GM10248 (cell line): ENCODE data around the gene VPS9D1.
"Not testable (repeated sequence)": the region's sequence is repeated elsewhere in the genome, so short reads cannot be mapped to it uniquely, and the experiment has no call there.

ENCODE experiments used
- CTCF ChIA-PET: fragments of 300-600 bp; sonication (Branson Sonifier 250); formaldehyde crosslinking; extraction: SDS; loops from one replicate; lab custom pipeline; 2021; ENCODE audit warnings: antibody characterized with exemption; lab: Yijun Ruan, JAX
- POLR2A ChIA-PET: fragments of 350-650 bp; sonication (Branson Sonifier 250); formaldehyde crosslinking; extraction: SDS; loops from one replicate; lab custom pipeline; 2020; ENCODE audit warnings: antibody characterized with exemption; lab: Yijun Ruan, JAX
- DNase-seq: peaks from one replicate; pipeline ENCODE4 v3.0.0; 2012; ENCODE audit errors: extremely low spot score
- CTCF ChIP-seq: IDR thresholded peaks from 2 replicates; pipeline ENCODE4 v1.5.1; 2012; ENCODE audit warnings: mild to moderate bottlenecking, low read depth; ENCODE audit errors: extremely low read depth, missing control alignments, control extremely low read depth

Gene VPS9D1

GRCh38 chr16:89672177-89672941 is 48.3 kb downstream of the VPS9D1 start:
- POLR2A ChIA-PET: no interaction called here
- no peak for TF ChIP-seq CTCF
- CTCF ChIA-PET: interaction anchor here (0.9 kb wide), 1 partner anchor 24 kb away, joined by 3 read pairs; no protein-coding TSS in a partner anchor
- no peak for DNase-seq

- CTCF ChIA-PET, POLR2A ChIA-PET: not testable (repeated sequence)
Measured at GRCh38 chr16:89671565-89671964, 49.1 kb downstream of the VPS9D1 start.

DNA sequence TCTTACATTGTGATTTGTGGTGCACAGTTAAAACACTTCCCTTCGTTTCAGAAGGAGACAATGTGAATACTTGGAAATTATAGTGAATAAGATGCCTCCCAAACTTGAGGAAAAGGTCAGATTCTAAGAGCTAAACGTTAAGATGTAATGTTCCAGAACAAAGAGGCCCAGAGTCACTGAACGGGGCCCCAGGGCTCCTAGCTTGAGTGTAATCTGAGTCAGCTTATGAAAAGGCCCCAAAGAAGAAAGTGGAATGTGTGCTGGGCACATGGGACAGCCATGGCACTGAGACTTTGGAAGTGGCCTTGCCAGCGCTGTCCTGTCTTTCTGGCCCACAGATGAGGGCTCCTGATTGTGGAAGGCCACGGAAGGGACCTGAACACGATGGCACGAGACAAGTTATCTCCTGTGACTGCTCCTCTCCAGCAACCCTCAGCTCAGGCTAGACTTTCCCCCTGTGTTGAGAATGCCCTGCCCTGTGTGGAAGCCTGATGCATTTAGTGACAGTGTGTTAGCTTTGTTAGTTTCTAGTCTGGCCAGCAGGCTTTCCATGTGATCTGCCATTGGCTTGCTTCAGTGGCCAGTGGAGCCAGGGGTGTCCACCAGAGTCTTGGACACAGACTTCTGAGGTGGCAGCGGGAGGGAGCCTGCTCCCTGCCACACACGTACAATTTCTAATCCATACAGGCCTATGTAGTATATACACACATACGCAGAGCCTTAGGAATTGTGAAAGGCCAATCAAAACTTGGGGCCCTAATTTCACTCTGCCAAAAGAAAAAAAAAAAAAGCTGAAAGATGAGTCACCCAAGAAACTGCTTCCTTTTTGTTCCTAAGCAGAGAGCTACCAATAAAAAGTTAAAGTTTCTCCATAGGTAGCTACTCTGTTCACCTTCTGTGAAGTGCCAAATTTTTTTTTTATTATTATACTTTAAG is 49.9 kb downstream of the VPS9D1 start:
- ChIA-PET CTCF (interaction anchor here (1.0 to 1.2 kb wide), 4 partner anchors 9 to 30 kb away, joined by 3 to 4 read pairs (median 3); partner anchors contain the start of genes CHMP1A and SPATA33), POLR2A (no interaction called here)
- no peak for DNase-seq
- no peak for TF ChIP-seq CTCF

More at GRCh38 chr16:89671565-89671964, 49.1 kb downstream of the VPS9D1 start:
- DNase-seq: not testable (repeated sequence)

DNA sequence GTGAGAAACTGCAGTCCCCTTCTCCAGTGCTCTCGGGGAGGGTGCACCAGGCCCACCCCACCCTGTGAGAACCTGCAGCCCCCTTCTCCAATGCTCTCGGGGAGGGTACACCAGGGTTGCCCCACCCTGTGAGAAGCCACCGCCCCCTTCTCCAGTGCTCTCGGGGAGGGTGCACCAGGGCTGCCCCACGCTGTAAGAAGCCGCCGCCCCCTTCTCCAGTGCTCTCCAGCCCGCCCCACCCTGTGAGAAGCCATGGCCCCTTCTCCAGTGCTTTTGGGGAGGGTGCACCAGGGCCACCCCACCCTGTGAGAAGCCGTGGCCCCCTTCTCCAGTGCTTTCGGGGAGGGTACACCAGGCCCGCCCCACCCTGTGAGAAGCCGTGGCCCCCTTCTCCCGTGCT is 50.9 kb downstream of the VPS9D1 start:
- no peak for TF ChIP-seq CTCF
- CTCF ChIA-PET: interaction anchor here (1.0 kb wide), 2 partner anchors 12 to 29 kb away, joined by 3 to 4 read pairs; partner anchors contain the start of genes CHMP1A and SPATA33
- POLR2A ChIA-PET: no interaction called here
- DNase-seq: no peak

- ChIA-PET CTCF (interaction anchor here (1.3 to 2.5 kb wide), 2 partner anchors 10 to 18 kb away, joined by 4 to 8 read pairs; no protein-coding TSS in a partner anchor), POLR2A (no interaction called here)
- no peak for DNase-seq
- TF ChIP-seq CTCF: no peak
Measured at GRCh38 chr16:89668790-89669158, 51.9 kb downstream of the VPS9D1 start.

DNA sequence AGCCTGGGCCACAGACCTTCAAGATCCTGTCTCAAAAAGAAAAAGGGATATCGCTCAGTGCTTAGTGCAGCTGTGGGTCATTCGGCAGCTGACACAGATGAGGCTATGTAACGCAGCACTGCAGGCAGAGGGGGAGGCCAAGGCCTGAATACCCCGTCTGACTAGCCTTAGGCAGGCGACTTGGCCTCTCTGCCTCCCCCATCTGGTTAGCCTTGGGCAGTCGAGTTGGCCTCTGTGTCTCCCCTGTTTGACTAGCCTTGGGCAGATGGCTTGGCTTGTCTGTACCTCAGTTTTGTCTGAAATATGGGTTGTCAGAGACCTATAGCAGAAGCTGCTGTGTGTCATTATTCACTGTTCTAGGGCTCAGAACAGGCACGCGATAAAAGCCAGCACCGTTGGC is 53.1 kb downstream of the VPS9D1 start:
- CTCF ChIA-PET: interaction anchor here (1.0 to 2.5 kb wide), 4 partner anchors 8 to 53 kb away, joined by 3 to 8 read pairs (median 4); no protein-coding TSS in a partner anchor
- no peak for DNase-seq
- no peak for TF ChIP-seq CTCF
- POLR2A ChIA-PET: no interaction called here
